ENCODE data around the gene FAM3A.

The FAM3A gene

GRCh38 chrX:154534526-154535322, 18.7 kb upstream of the FAM3A start:
- DNase-seq (ENCODE audit: low read depth) = no peak

GRCh38 chrX:154532690-154533089, 16.7 kb upstream of the FAM3A start:
- DNase-seq (ENCODE audit: low read depth) = no peak

- DNase-seq (ENCODE audit: low read depth) = no peak
Measured at GRCh38 chrX:154531626-154532025, 15.6 kb upstream of the FAM3A start.

GRCh38 chrX:154530286-154530685, 14.3 kb upstream of the FAM3A start:
- DNase-seq (ENCODE audit: low read depth) = no peak

GRCh38 chrX:154529206-154529612, 13.2 kb upstream of the FAM3A start:
- no peak for DNase-seq (ENCODE audit: low read depth)

GRCh38 chrX:154526901-154527675, 11.1 kb upstream of the FAM3A start:
- DNase-seq (ENCODE audit: low read depth) = no peak

GRCh38 chrX:154525606-154526490, 9.8 kb upstream of the FAM3A start:
- no peak for DNase-seq (ENCODE audit: low read depth)

GRCh38 chrX:154519389-154519788, 3.4 kb upstream of the FAM3A start:
- no peak for DNase-seq (ENCODE audit: low read depth)

GRCh38 chrX:154517101-154517781, 1.2 kb upstream of the FAM3A start:
- no peak for DNase-seq (ENCODE audit: low read depth)

GRCh38 chrX:154516656-154517100, 646 bp upstream of the FAM3A start:
- no peak for DNase-seq (ENCODE audit: low read depth)

- no peak for DNase-seq (ENCODE audit: low read depth)
Measured at GRCh38 chrX:154515090-154515965, 704 bp downstream of the FAM3A start.

- no peak for DNase-seq (ENCODE audit: low read depth)
Measured at GRCh38 chrX:154513716-154514115, 2.3 kb downstream of the FAM3A start.

- DNase-seq (ENCODE audit: low read depth) = no peak
Measured at GRCh38 chrX:154512879-154513553, 3.0 kb downstream of the FAM3A start.

GRCh38 chrX:154511761-154512160, 4.3 kb downstream of the FAM3A start:
- no peak for DNase-seq (ENCODE audit: low read depth)

GRCh38 chrX:154509455-154509854, 6.6 kb downstream of the FAM3A start:
- DNase-seq (ENCODE audit: low read depth) = no peak

GRCh38 chrX:154508384-154508745, 7.7 kb downstream of the FAM3A start:
- no peak for DNase-seq (ENCODE audit: low read depth)

- no peak for DNase-seq (ENCODE audit: low read depth)
Measured at GRCh38 chrX:154507673-154508383, 8.2 kb downstream of the FAM3A start.

GRCh38 chrX:154506483-154507332, 9.3 kb downstream of the FAM3A start:
- no peak for DNase-seq (ENCODE audit: low read depth)

- DNase-seq (ENCODE audit: low read depth) = no peak
Measured at GRCh38 chrX:154505734-154506133, 10.3 kb downstream of the FAM3A start.

All from HS-27A (cell line).